Right renal cortex interstitium (tissue), 3 donors: ENCODE results near the gene AKT2. TPM values are rescaled to one million over a fixed set of nuclear protein-coding genes. Genes with fewer than 3 reads are reported as not detected.
A peak's percentile ranks its signal among the peaks of the same experiment; 100 is the strongest.

ENCODE experiments used
- DNase-seq, 3 donors: peaks; one replicate each; pipeline ENCODE4 v3.0.0-alpha.2; 2013; ENCODE audit warnings: low read depth in 3 of 3, low spot score in 2 of 3
- polyA plus RNA-seq, 3 donors: library from polyadenylated mRNA; unstranded; fragments of 120-200 nt; gene quantifications; one replicate each; pipeline ENCODE4 v1.2.1, GENCODE V29; 2013; ENCODE audit not compliant: insufficient read length in 3 of 3

Gene AKT2
- polyA plus RNA-seq, 3 donors = 119 to 133 (median 126) TPM

- DNase-seq = no peak
Observed at GRCh38 chr19:40302224-40303011, 17.3 kb upstream of the AKT2 start.

- DNase-seq = no peak
Observed at GRCh38 chr19:40300668-40301067, 15.5 kb upstream of the AKT2 start.

DNA sequence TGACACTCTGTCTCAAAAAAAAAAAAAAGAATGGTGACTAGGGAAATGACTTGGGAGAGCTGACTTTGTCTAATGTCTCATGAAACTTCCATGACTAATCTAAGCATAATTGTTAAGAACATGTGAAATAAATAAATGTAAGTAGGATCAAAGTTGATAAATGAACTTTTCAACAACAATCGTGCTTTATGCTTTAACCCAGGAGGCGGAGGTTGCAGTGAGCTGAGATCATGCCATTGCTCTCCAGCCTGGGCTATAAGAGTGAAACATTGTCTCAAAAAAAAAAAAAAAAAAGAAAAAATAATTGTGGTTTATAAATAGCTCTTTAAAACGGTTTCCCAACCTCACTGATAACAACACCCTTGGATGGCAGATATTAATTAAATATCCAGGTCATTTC is 12.9 kb upstream of the AKT2 start:
- DNase-seq = no peak

DNA sequence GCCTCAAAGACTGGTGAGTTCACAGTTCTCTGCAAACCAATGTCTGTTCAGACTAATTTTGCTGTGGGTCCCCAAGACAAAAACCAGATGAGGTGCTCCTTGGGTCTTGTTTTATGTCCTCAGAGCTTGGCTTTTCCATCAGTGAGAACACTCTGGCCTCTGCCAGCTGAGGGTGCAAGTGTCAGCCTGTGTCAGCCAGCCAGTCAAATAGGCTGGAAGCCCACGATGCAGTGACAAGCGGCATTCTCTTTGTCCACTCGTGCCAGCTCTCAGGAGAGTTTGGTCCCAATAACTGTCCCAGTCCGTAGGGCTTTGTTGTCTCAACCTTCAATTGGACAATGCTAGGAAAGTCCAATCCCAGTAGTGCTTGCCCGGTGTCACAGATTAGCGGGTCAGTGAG is 9.4 kb upstream of the AKT2 start:
- DNase-seq = no peak

GRCh38 chr19:40286971-40287421 is 1.9 kb upstream of the AKT2 start:
- DNase-seq = no peak

DNA sequence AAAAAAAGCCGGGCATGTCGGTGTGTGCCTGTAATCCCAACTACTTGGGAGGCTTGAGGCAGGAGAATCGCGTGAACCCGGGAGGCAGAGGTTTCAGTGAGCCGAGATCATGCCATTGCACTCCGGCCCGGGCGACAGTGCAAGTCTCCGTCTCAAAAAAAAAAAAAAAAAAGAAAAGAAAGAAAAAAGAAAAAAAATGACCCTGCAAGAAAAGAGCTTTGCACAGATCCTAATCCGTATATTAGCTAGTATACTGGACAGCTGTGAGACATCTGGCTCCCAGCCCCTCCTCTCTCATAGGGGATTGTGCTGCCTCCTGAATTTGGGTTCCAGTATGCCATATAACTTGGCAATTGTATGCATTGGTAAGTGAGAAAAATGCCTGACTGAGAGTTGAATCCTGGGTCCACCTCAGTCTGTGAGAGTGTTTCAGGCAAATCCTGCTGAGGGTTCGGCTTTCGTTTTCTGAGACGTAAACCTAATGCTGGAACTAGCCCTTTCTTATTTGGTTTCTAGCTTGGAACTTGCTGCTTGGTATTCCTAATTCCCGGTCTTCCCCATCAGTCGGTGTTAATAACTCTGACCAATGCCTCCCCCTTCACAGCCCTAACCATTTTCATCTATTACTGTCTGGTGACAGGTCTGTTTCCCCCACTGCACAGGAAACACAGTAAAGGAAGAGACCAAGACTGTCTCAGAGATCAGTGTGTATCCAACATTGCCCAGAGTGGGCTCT is 1.3 kb upstream of the AKT2 start:
- no peak for DNase-seq

GRCh38 chr19:40285353-40286234 is 449 bp upstream of the AKT2 start:
- DNase-seq = peak; percentile 97 to 99 (median 99)

GRCh38 chr19:40284251-40284500 is 969 bp downstream of the AKT2 start:
- no peak for DNase-seq

DNA sequence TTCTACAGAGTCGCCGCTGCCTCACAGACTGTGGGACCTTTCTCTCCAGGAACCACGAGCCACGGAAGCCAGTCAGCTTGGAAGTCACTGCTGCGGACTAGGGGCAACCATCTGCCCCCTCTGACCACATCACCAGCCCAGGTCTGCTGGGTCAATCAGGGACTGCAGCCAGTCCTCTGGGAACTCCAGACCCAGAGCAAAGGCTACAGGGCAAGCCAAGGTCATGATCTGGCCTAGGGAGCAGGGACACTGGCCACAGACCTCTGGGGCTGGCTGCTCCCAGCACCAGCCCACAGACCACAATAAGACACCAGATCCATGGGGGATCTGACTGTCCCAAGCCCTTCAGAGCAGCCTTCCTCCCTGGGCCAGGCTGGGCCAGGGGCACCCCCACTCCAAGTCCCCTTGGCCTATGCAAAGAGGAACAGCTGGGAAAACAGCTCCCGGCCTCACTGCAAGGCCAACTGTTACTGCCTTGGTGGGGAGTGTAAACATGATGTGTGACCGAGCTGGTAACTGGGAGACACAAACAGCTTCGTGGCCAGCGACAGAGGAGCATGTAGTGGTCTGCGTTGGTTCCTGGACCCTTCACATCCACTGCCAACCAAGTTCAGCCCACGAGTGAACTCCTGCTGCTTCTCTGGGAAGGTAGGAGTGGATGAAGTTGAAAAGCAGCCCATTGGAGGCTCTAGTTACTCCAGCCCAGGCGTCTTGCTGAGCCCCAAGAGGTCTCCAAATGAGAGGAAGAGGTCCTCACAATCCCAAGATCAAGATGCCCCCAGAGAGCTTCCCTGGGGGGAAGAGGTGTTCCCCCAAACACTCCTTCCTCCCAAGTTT is 1.5 kb downstream of the AKT2 start:
- no peak for DNase-seq

DNA sequence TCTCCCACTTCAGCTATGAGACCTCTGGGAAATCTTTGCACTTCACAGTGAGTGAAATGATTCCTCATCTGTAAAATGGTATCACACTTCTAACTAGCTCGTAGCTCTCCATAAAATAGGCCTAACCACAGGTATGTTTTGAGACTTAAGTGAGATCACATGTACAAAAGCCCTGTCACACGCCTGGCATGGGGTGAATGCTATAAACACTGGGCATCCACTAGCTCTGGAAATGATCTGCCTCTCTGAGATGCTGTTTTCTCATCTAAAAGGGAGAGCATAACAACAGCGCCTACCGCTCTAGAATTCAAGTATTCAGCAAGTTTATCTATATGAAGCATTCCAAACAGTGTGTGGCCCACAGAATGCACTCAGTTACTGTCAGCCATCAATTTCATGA is 2.2 kb downstream of the AKT2 start:
- no peak for DNase-seq

DNA sequence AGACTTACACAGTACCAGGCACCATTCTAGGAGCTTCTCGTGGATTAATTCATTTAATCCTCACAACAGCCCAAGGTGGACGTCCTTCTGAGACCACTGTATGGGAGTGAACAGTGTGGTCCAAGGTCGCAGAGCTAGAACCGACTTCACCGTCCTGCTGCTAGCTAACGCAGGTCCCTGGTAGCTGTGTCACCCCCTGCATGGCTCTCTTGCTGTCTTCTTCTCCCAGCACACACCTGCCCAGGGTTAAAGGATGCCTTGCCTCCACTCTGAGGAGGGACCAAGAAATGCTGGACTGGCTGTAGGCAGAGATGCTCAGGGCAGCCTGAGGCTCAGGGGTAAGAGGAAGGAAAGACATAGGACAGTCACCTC is 3.0 kb downstream of the AKT2 start:
- no peak for DNase-seq

DNA sequence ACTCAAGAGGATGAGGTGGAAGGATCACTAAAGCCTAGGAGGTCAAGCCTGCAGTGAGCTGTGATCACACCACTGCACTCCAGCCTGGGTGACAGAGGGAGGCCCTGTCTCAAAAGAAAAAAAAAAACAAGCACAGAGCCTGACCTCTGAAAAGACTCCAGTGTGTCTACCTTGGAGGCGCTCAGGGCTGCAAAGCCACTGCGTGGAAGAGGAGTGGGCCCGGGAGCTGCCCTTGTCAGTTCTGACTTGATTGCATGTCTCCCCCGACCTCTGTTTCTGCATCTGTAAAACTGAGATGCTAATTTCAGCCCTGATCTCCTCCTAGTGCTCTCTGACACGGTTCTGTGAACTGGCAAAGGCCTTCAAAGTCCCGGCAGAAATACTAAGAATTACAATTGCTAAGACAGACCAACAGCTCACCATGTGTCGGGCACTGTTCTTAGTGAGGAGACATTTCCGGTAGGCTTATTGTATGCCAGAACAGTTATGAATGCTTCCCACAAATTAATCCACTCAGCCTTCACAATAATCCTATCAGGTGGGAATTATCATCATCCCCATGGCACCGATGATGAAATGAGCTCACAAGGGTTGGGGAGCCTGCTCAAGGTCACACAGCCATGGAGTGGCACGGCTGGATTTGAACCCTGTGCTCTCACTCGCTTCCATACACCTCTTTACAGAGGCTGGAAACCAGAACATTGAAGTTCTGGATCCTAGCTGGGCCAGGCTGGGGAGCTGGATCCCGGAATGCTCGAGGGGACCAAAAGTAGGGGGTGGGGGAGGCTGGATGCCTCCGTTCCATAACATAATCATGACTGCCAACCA is 3.5 kb downstream of the AKT2 start:
- no peak for DNase-seq

GRCh38 chr19:40280608-40281221 is 4.4 kb downstream of the AKT2 start:
- no peak for DNase-seq

GRCh38 chr19:40279761-40280607 is 5.2 kb downstream of the AKT2 start:
- DNase-seq = no peak

DNA sequence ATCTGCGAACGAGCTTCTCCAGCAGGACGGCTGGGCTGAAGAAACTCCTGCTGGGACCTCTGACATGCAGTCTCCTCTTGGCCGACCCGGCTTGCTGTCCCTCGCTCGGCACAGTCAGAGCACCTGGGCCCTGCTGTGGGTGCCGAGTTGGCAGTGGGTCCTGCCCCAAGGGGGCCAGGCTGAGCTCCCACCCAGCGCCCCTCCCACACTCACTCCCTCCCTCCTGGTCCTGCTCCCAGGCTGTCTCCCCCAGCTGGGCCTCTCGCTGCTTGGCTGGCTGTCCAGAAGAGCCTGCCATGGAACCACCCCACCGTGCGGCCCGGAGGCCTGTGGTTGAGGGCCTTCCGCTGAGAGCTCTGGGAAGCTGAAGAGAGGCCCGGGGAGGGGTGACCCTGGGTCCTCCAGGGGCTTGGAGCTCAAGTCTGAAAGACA is 6.0 kb downstream of the AKT2 start:
- DNase-seq = no peak

GRCh38 chr19:40278361-40279035 is 6.6 kb downstream of the AKT2 start:
- no peak for DNase-seq

- DNase-seq = no peak
Observed at GRCh38 chr19:40277356-40278059, 7.6 kb downstream of the AKT2 start.
